Hindlimb muscle (tissue), 1 donor: Measurements from ENCODE around the gene NME8. TPM values are rescaled to one million over a fixed set of nuclear protein-coding genes. Genes with fewer than 3 reads are reported as not detected.
"Not testable (repeated sequence)": the region's sequence is repeated elsewhere in the genome, so short reads cannot be mapped to it uniquely, and the experiment has no call there.

Experiments used
- DNase-seq: peaks from one replicate; pipeline ENCODE4 v3.0.0-alpha.2; 2013
- polyA plus RNA-seq: library from polyadenylated mRNA; unstranded; fragments of 120-200 nt; gene quantifications from one replicate; pipeline ENCODE4 v1.2.1, GENCODE V29; 2013; ENCODE audit not compliant: insufficient read length

NME8 gene, protein sequence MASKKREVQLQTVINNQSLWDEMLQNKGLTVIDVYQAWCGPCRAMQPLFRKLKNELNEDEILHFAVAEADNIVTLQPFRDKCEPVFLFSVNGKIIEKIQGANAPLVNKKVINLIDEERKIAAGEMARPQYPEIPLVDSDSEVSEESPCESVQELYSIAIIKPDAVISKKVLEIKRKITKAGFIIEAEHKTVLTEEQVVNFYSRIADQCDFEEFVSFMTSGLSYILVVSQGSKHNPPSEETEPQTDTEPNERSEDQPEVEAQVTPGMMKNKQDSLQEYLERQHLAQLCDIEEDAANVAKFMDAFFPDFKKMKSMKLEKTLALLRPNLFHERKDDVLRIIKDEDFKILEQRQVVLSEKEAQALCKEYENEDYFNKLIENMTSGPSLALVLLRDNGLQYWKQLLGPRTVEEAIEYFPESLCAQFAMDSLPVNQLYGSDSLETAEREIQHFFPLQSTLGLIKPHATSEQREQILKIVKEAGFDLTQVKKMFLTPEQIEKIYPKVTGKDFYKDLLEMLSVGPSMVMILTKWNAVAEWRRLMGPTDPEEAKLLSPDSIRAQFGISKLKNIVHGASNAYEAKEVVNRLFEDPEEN
- polyA plus RNA-seq: not detected

- DNase-seq: no peak
These were observed at the start of gene NME8 for GRCh38 chr7:37848297-37848696. NME8 (plus strand) TSS chr7:37848597; CDS start chr7:37850267, 1,670 bp downstream.

DNA sequence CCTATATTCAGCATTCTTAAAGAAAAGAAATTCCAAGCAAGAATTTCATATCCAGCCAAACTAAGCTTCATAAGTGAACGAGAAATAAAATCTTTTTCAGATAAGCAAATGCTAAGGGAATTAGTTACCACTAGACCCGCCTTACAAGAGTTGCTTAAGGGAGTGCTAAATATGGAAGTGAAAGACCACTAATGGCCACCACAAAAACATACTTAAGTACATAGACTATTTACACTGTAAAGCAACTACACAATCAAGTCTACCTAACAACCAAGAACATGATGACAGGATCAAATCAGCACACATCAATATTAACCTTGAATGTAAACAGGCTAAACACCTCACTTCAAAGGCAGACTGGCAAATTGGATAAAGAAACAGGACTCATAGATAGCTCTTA lies 42.2 kb upstream of the NME8 start:
- no peak for DNase-seq

GRCh38 chr7:37812161-37812580 lies 36.2 kb upstream of the NME8 start:
- DNase-seq: not testable (repeated sequence)

DNA sequence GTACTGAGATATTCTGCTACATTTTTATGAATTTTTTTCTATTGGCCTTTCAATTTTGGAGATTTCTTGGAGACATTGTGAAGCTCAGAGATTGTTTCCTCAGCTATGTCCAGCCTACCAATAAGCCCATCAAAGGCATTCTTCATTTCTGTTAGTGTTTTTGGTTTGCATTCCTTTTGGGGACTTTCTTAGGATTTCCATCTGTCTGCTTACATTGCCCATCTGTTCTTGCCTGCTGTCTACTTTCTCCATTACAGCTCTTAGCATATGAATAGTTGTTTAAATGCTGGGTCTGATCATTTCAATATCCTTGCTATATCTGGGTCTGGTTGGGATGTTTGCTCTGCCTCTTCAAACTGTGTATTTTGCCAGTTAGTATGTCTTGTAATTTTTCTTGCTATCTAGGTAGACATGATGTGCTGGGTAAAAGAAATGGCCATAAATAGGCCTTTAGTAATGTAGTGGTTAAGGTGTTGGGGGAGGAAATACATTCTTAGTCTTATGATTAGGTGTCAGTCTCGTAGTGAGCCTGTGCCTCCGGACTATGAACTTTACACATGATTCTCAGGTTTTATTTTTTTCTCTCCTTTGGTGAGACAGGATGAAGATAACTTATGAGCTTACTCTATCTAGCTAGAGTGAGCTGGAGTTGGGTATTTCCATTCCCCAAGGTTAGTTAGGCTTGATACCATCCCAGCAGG lies 32.6 kb upstream of the NME8 start:
- no peak for DNase-seq

GRCh38 chr7:37816922-37817590 lies 31.3 kb upstream of the NME8 start:
- DNase-seq: no peak

DNA sequence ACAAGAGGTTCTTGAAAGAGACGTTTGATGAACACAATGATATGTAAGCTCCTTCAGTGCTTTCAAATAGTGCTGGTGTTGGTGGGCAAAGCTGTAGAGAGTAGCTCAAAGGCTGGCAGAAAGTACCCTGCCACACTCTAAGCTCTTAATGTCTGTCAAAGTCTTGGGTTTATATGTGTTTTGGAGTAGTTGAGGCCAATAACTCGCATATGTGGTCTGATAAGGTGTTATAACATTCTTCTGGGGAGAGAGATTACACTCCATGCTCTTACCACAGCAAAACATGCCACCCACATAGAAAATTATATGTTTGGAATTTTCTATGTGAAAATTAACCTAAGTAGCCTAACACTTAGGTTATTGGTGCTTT lies 30.8 kb upstream of the NME8 start:
- no peak for DNase-seq

- no peak for DNase-seq
These were observed 30.2 kb upstream of the NME8 start for GRCh38 chr7:37817996-37818720.

DNA sequence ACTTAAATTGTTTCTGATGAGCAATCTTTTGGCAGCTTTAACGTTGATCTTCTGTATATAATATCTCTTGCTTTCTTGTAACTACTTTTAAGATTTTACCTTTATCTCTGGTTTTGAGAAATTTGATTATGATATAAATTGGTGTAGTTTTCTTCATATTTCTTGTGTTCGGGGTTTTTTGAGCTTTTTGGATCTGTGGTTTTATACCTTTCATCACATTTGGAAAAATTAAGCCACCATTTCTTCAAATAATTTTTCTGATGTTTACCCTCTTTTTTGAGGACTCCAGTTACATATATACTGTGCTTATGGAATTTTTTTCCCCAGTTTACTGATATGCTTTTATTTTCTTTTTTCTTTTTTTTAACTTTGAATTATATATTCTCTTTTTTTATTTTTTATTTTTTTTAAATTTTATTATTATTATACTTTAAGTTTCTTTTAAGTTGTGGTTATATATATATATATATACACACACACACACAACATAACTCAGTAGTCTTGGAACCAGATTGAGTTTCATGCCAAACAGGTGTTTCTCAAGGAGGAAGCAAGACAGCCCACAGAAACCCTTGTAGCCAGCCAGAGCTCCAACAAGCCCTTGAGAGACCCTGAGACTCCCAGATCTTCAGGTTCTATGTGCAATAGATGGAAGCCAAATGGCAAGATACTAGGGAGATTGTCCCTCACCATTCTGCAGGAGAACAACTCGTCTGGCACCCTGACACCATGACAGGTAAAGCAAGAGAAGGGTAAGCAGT lies 27.5 kb upstream of the NME8 start:
- no peak for DNase-seq

DNA sequence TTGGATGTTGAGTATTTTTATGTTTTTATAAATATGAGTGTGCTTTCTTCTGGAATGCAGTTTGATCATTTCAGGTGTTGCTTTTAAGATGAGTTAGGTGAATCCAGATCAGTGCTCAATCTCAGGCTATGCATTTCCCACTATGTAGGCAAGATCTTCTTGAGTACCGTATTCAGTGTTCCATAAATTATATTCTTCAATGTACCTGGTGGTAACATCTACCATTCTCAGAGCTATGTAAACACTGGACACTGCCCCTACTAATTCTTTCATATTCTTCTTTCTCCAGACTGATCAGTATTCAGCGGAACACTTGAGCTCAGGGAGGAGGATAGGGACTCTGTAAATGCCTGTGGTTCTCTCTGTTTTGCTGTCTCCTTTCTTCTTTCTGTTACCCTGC lies 25.5 kb upstream of the NME8 start:
- no peak for DNase-seq

- DNase-seq: no peak
These were observed 24.8 kb upstream of the NME8 start for GRCh38 chr7:37823557-37823956.

DNA sequence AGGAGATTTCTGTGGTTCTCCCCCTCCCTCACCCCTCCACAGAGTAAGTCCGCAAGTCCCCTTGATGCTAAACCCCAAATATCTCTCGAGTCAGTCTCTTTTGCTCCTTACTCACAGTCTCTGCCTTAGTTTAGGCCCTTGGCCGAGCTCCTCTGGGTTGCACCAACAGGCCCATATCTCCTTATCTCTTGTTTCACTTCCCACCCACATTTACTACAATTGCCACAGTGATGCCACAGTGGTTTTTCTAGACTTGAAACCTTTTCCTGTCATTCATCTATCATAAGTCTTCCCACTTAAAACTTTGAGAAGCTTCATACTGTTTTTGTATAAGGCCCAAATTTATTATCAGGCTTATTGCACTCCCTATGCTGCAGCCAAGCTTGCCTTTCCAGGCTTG lies 23.4 kb upstream of the NME8 start:
- no peak for DNase-seq

DNA sequence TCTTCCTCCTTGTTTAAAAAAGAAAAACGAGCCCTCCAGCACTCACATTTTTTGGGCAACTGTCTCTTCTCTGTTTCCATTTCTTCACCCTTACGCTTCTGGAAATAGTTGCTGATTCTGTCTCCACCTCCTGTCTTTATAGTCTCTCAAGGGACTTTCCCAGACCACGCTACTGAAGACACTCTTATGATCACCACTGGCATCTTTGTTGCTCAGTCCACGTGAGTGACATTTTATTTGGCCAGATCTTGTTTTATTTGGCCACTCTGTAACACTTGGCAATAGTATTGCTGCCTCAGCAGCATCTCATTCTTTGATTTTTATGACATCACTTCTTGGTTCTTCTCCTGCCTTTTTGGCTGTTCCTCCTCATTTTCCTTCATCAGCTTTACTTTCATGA lies 21.6 kb upstream of the NME8 start:
- DNase-seq: peak; percentile 50

DNA sequence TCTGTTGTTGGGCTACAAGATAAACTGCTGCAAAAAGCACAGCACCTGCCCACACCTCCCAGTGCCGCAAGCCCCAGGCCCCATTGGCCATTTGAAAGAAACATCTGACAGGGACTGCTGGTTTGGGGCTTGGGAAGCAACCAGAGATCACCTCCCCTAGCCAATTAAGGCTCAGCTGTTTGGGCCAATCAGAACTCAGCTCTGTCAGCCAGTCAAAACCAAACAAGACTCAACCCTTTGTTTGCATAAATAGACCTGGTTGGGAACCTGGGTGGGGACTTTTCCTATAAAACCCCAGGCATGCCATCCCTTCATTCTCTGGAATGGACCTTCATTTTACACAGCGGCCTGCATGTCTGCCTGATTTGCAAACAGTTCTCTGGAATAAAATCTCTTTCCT lies 17.2 kb upstream of the NME8 start:
- DNase-seq: no peak

- peak; percentile 45 for DNase-seq
These were observed 16.2 kb upstream of the NME8 start for GRCh38 chr7:37832194-37832593.

DNA sequence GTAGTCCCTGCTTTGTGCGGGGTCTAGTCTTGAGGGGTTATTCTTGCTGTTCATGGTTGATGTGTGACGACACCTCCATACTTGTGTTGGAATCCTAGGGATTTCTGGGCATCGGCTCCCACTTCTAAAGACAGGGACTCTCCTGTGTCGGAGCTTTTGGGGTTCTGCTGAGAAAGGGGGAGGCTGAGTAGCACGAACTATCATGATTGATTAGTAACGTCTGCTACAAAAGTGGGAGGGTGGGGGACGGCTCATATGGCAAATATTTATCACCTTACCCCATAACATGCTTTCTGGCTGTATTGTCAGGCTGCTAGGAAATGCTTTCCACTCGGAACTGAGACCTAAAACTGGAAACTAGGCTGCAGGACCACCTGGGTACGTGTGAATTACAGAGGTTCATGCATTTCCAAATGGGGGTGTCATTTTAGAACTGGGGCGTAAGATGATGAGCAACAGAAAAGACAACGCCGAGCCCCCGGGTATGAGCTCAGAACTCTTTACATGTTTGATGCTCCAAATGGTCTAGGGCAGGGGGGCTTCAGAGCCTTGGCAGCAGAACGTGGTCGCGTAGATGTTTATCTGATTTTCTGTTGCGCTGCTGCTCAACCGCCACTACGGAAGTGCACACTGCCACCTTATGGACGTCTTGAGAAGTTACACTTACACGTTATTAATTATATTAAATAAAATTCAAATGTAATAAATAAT lies 15.1 kb upstream of the NME8 start:
- peak; percentile 52 for DNase-seq

DNA sequence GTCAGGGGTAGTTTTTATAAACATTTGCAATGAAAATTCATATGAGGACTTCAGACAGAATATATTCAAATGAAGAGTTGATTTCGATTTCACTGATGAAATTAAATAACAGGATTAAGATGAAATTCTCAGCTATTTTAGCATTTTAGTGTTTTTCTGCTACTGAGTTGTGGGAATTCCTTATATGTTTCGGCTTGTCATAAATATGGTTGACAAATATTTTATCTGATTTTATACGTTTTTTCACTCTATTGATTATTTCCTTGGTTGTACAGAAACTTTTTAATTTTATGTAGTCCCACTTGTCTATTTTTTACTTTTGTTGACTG lies 14.6 kb upstream of the NME8 start:
- no peak for DNase-seq

DNA sequence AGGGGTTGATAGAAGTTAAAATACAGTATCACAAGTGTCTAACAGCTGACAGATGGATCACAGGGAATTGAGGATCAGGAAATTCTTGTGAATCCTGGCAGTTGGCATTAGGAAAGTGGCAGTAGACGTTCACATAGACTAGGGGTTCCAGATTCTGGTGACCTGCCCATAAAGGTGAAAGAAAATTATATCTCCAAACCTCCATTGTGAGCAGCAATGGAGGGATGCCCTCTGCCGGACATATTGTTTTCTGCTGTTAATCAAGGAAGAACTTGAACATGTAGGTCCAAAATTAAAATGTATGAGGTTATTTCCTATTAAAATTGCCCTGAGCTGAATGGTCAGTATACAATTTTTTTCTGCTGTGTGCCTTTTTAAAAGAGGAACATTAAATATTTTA lies 5.1 kb downstream of the NME8 start:
- no peak for DNase-seq

DNA sequence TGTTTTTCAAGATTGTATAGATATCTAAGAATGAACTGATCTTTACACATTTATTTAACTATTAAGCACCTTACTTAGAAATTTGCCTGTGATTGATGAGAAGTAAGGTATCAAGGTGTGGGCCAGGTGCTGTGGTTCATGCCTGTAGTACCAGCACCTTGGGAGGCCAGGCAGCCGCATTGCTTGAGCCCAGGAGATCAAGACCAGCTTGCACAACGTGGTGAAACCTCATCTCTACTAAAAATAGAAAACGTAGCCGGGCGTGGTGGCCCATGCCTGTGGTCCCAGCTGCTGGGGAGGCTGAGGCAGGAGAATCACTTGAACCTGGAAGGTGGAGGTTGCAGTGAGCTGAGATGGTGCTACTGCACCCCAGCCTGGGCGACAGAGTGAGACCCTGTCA lies 33.7 kb downstream of the NME8 start:
- no peak for DNase-seq

- DNase-seq: no peak
These were observed 45.0 kb downstream of the NME8 start for GRCh38 chr7:37893359-37893758.

- DNase-seq: no peak
These were observed 46.3 kb downstream of the NME8 start for GRCh38 chr7:37894671-37895070.

DNA sequence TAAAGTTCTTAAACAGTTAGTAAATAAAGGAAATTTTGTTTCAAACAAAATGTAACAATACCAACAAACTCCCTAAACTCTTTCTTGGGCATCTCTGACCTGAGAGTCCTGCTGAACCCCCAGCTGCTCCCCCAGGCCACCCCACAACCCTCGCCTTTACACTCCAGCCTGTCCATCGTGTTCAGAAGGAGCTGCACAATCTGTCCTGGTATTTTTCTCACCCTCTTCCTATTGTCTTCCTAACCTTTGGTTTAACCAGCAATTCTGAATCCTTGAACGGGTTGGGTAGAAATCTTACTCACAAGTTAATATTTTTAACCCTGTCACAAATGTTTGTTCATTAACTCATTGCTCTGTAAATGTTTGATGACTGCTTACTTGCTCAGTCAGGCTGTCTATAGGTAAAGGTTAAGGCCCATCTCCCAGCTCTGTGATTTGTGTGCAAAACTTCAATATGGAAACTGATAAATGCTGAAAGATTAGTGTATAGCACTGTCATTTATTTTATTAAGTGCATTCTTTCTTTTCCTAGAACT lies 51.4 kb downstream of the NME8 start:
- DNase-seq: no peak
